ENCODE measurements around the gene IGLON5.

DNA sequence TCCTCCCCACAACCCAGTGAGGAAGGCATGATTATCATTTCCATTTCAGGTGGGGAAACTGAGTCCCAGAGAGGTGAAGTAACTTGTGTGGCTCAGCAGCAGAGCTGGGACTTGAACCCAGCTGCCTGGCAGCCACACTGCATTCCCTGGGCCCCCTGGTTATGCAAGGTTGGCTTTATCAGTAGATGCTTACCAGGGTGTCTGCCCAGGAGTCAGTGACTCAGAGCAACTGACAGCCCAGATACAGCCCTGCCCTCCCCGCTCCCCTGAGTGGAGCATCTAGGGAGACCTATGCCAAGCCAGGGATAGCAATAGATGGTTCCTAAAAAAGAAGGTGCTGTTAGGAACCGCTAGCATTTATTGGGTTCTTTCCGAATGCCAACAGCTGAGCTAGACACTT lies 5.9 kb downstream of the IGLON5 start:
- TF ChIP-seq, protein P1, sequence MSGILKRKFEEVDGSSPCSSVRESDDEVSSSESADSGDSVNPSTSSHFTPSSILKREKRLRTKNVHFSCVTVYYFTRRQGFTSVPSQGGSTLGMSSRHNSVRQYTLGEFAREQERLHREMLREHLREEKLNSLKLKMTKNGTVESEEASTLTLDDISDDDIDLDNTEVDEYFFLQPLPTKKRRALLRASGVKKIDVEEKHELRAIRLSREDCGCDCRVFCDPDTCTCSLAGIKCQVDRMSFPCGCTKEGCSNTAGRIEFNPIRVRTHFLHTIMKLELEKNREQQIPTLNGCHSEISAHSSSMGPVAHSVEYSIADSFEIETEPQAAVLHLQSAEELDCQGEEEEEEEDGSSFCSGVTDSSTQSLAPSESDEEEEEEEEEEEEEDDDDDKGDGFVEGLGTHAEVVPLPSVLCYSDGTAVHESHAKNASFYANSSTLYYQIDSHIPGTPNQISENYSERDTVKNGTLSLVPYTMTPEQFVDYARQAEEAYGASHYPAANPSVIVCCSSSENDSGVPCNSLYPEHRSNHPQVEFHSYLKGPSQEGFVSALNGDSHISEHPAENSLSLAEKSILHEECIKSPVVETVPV (CRISPR knock-in tag; IDR thresholded peaks at IDR 0.05): no peak
- TF ChIP-seq ISL1 (CRISPR knock-in tag; IDR thresholded peaks at IDR 0.05) (no peak), ZNF565 (CRISPR knock-in tag; conservative IDR thresholded peaks at IDR 0.05; ENCODE audit: low read depth) (no peak), GLIS3 (CRISPR knock-in tag; IDR thresholded peaks at IDR 0.05) (no peak), ZFP30 (CRISPR knock-in tag; IDR thresholded peaks at IDR 0.05) (no peak), OSR1 (CRISPR knock-in tag; IDR thresholded peaks at IDR 0.05) (no peak), ARNTL (CRISPR knock-in tag; IDR thresholded peaks at IDR 0.05; ENCODE audit: borderline replicate concordance, low read depth) (no peak), RARB (CRISPR knock-in tag; IDR thresholded peaks at IDR 0.05) (no peak), SNAI2 (CRISPR knock-in tag; IDR thresholded peaks at IDR 0.05) (no peak)
- TF ChIP-seq, protein P2, sequence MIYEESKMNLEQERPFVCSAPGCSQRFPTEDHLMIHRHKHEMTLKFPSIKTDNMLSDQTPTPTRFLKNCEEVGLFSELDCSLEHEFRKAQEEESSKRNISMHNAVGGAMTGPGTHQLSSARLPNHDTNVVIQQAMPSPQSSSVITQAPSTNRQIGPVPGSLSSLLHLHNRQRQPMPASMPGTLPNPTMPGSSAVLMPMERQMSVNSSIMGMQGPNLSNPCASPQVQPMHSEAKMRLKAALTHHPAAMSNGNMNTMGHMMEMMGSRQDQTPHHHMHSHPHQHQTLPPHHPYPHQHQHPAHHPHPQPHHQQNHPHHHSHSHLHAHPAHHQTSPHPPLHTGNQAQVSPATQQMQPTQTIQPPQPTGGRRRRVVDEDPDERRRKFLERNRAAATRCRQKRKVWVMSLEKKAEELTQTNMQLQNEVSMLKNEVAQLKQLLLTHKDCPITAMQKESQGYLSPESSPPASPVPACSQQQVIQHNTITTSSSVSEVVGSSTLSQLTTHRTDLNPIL (CRISPR knock-in tag; IDR thresholded peaks at IDR 0.05; ENCODE audit: low read depth): no peak

Measured in SK-N-SH treated with all-trans-retinoic acid at 6 μM for 48 hours (cell line).